Peyer's patch (tissue), 4 donors: ENCODE results near the gene ZBP1. TPM values are rescaled to one million over a fixed set of nuclear protein-coding genes. Genes with fewer than 3 reads are reported as not detected.
A peak's percentile ranks its signal among the peaks of the same experiment; 100 is the strongest.

Experiments
- DNase-seq, 3 donors: peaks; one replicate each; pipeline ENCODE4 v3.0.0-alpha.2; 2017 to 2019
- H3K27ac ChIP-seq, 4 donors: fragments of 200-600 bp; sonication (generic); one replicate each; pipeline ENCODE4 v1.5.1; 2016 to 2019
- H3K27me3 ChIP-seq, 2 donors: fragments of 200-600 bp; sonication (generic); one replicate each; pipeline ENCODE4 v1.5.1; 2019
- H3K36me3 ChIP-seq, 3 donors: fragments of 200-600 bp; sonication (generic); one replicate each; pipeline ENCODE4 v1.5.1; 2016 to 2019
- H3K4me1 ChIP-seq, 4 donors: fragments of 200-600 bp; sonication (generic); one replicate each; pipeline ENCODE4 v1.5.1; 2016 to 2019
- H3K4me3 ChIP-seq, 4 donors: fragments of 200-600 bp; sonication (generic); 1 replicate in 3 of 4; 2 replicates in 1 of 4; pipeline ENCODE4 v1.5.1; 2016 to 2019; ENCODE audit warnings: mild to moderate bottlenecking in 1 of 4
- H3K9me3 ChIP-seq, 4 donors: fragments of 200-600 bp; sonication (generic); one replicate each; pipeline ENCODE4 v1.5.1; 2016 to 2019; ENCODE audit warnings: mild to moderate bottlenecking in 1 of 4
- CTCF ChIP-seq, 6 experiments: fragments of 450-650 bp in 4 of 6; fragments of 200-600 bp in 2 of 6; sonication (generic) in 1 of 6; IDR thresholded peaks; one replicate each; pipeline ENCODE4 v1.5.1; 2017 to 2019; ENCODE audit warnings: antibody characterized with exemption in 6 of 6, mild to moderate bottlenecking in 3 of 6, moderate library complexity in 1 of 6
- POLR2A ChIP-seq, 2 donors: fragments of 450-650 bp; IDR thresholded peaks; one replicate each; pipeline ENCODE4 v1.5.1; 2017; ENCODE audit warnings: antibody characterized with exemption in 2 of 2, mild to moderate bottlenecking in 2 of 2, moderate library complexity in 2 of 2
- total RNA-seq, 4 donors: library from RNA; depleted of rRNA; stranded (reverse); fragments of >200 nt; gene quantifications; one replicate each; pipeline ENCODE4 v1.1.0, GENCODE V29; 2016

Gene ZBP1
- total RNA-seq, 4 donors from 2014 or later = 2.3 to 14.0 (median 9.8) TPM; not detected in 1

- Histone ChIP-seq H3K27ac (no peak overlapping the region), H3K9me3 (no peaks in the 10 kb centered on the region), H3K4me3 (no peak overlapping the region), H3K27me3 (no peaks in the 10 kb centered on the region), H3K4me1 (peaks cover 0 to 34% (median 4%) of the 10 kb centered on the region in 4 donors), H3K36me3 (no peaks in the 10 kb centered on the region)
- no peak for DNase-seq
- no peak for TF ChIP-seq CTCF (IDR thresholded peaks at IDR 0.05)
- TF ChIP-seq POLR2A (IDR thresholded peaks at IDR 0.05) = no peak
These were observed 24.9 kb downstream of the ZBP1 start for GRCh38 chr20:57595041-57596030.

GRCh38 chr20:57594092-57594951 lies 25.9 kb downstream of the ZBP1 start:
- peaks cover 0 to 44% (median 6%) of the 10 kb centered on the region in 4 donors for H3K4me1 ChIP-seq
- TF ChIP-seq CTCF (IDR thresholded peaks at IDR 0.05) (peak; percentile 47 to 94 (median 81)), POLR2A (IDR thresholded peaks at IDR 0.05) (no peak)
- H3K4me3 ChIP-seq = no peak overlapping the region
- H3K9me3 ChIP-seq = no peaks in the 10 kb centered on the region
- DNase-seq = peak; percentile 48 to 79 (median 75)
- H3K27me3 ChIP-seq = no peaks in the 10 kb centered on the region
- no peaks in the 10 kb centered on the region for H3K36me3 ChIP-seq
- peak overlapping the region in 1 of 4 donors; percentile 61 for H3K27ac ChIP-seq

DNA sequence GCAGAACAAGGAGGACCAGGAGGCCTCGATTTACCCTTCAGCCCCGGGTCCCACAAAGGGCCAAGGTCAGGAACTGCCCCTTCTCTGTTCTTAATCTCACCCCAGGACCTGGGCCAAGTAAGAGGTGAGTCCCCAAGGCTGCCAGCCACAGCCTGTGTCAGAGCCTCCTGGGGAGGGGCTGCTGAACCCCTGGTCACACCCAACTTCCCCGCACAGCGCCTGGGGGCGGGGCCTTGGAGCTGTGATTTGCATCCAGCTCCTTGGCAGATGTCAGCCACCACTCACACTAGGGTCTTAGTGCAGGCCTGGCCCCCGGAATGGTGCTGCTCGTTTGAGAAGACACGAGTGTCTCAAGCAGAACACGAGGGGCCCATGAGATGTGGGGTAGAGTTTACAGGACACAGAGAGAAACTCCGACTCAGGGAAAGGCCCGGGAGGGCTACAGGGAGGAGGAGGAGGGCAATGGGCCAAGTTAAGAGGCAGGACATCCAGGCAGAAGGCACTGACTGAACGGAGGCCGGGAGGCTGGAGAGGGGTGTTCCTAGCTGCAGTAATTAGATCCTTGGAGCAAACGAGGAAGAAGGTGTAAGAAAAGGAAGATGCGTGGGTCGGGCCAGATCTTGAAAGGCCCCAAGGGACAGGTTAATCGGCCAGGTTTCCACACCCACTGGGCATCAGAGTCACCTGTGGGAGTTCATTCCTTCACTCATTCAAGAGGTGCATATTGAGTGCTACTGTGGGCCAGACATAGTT lies 26.9 kb downstream of the ZBP1 start:
- DNase-seq = peak in 2 of 3 donors; percentile 77 to 85
- H3K9me3 ChIP-seq = no peaks in the 10 kb centered on the region
- H3K27me3 ChIP-seq = no peaks in the 10 kb centered on the region
- no peak overlapping the region for H3K4me3 ChIP-seq
- H3K4me1 ChIP-seq = peaks cover 0 to 46% (median 6%) of the 10 kb centered on the region in 4 donors
- peak overlapping the region in 1 of 4 donors; percentile 61 for H3K27ac ChIP-seq
- peak in 1 of 2 donors; percentile 40 for TF ChIP-seq POLR2A (IDR thresholded peaks at IDR 0.05)
- TF ChIP-seq CTCF (IDR thresholded peaks at IDR 0.05) = no peak
- no peaks in the 10 kb centered on the region for H3K36me3 ChIP-seq

GRCh38 chr20:57592263-57593092 lies 27.7 kb downstream of the ZBP1 start:
- peak overlapping the region in 1 of 4 donors; percentile 61 for H3K27ac ChIP-seq
- peaks cover 0 to 46% (median 6%) of the 10 kb centered on the region in 4 donors for H3K4me1 ChIP-seq
- no peaks in the 10 kb centered on the region for H3K36me3 ChIP-seq
- no peak for TF ChIP-seq POLR2A (IDR thresholded peaks at IDR 0.05)
- TF ChIP-seq CTCF (IDR thresholded peaks at IDR 0.05) = no peak
- no peaks in the 10 kb centered on the region for H3K9me3 ChIP-seq
- DNase-seq = no peak
- no peaks in the 10 kb centered on the region for H3K27me3 ChIP-seq
- no peak overlapping the region for H3K4me3 ChIP-seq
